ENCODE measurements around the gene ZRANB3.

ZRANB3 gene

GRCh38 chr2:135299658-135300244 is 231.3 kb downstream of the ZRANB3 start:
- no peak for TF ChIP-seq TAF1 (IDR thresholded peaks at IDR 0.05; ENCODE audit: borderline replicate concordance, insufficient read depth, low read length)
- TF ChIP-seq, protein P1, sequence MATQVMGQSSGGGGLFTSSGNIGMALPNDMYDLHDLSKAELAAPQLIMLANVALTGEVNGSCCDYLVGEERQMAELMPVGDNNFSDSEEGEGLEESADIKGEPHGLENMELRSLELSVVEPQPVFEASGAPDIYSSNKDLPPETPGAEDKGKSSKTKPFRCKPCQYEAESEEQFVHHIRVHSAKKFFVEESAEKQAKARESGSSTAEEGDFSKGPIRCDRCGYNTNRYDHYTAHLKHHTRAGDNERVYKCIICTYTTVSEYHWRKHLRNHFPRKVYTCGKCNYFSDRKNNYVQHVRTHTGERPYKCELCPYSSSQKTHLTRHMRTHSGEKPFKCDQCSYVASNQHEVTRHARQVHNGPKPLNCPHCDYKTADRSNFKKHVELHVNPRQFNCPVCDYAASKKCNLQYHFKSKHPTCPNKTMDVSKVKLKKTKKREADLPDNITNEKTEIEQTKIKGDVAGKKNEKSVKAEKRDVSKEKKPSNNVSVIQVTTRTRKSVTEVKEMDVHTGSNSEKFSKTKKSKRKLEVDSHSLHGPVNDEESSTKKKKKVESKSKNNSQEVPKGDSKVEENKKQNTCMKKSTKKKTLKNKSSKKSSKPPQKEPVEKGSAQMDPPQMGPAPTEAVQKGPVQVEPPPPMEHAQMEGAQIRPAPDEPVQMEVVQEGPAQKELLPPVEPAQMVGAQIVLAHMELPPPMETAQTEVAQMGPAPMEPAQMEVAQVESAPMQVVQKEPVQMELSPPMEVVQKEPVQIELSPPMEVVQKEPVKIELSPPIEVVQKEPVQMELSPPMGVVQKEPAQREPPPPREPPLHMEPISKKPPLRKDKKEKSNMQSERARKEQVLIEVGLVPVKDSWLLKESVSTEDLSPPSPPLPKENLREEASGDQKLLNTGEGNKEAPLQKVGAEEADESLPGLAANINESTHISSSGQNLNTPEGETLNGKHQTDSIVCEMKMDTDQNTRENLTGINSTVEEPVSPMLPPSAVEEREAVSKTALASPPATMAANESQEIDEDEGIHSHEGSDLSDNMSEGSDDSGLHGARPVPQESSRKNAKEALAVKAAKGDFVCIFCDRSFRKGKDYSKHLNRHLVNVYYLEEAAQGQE (IDR thresholded peaks at IDR 0.05; ENCODE audit: insufficient read depth in 1 of 2, low read depth in 2 of 2, low read length in 2 of 2) = no peak

DNA sequence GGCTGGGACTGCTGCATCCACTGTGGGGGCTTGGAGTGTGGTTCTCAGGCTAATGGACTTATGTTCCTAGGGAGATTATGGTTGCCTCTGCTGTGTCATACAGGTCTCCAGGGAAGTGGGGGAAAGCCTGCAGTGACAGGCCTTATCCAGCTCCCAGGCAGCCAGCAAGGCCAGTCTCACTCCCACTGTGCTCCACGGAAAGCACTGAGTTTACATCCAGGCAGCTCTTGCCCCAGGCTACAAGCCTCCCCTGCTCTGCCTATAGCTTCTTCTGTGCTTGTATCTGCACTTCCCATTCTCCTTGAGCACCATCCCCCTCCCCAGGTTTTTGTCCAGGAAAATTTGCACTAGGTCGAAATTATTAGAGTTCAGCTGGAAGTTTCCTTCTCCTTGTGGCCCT is 231.9 kb downstream of the ZRANB3 start:
- TF ChIP-seq TAF1 (IDR thresholded peaks at IDR 0.05; ENCODE audit: borderline replicate concordance, insufficient read depth, low read length) (no peak), POLR2AphosphoS5 (IDR thresholded peaks at IDR 0.05; ENCODE audit: low read depth, low read length) (no peak), FOXP2 (optimal IDR thresholded peaks at IDR 0.05; ENCODE audit: borderline replicate concordance, extremely low read depth, extremely low read length, insufficient read depth) (no peak), SIN3A (IDR thresholded peaks at IDR 0.05; ENCODE audit: borderline replicate concordance, insufficient read depth, low read length) (no peak)
- TF ChIP-seq, protein P1 (IDR thresholded peaks at IDR 0.05; ENCODE audit: insufficient read depth in 1 of 2, low read depth in 2 of 2, low read length in 2 of 2) = no peak

- TF ChIP-seq TAF1 (IDR thresholded peaks at IDR 0.05; ENCODE audit: borderline replicate concordance, insufficient read depth, low read length) (no peak), SIN3A (IDR thresholded peaks at IDR 0.05; ENCODE audit: borderline replicate concordance, insufficient read depth, low read length) (no peak), FOXP2 (optimal IDR thresholded peaks at IDR 0.05; ENCODE audit: borderline replicate concordance, extremely low read depth, extremely low read length, insufficient read depth) (no peak), POLR2AphosphoS5 (IDR thresholded peaks at IDR 0.05; ENCODE audit: low read depth, low read length) (no peak)
- TF ChIP-seq, protein P1 (IDR thresholded peaks at IDR 0.05; ENCODE audit: insufficient read depth in 1 of 2, low read depth in 2 of 2, low read length in 2 of 2) = no peak
These were observed 245.6 kb downstream of the ZRANB3 start for GRCh38 chr2:135285391-135285790.

DNA sequence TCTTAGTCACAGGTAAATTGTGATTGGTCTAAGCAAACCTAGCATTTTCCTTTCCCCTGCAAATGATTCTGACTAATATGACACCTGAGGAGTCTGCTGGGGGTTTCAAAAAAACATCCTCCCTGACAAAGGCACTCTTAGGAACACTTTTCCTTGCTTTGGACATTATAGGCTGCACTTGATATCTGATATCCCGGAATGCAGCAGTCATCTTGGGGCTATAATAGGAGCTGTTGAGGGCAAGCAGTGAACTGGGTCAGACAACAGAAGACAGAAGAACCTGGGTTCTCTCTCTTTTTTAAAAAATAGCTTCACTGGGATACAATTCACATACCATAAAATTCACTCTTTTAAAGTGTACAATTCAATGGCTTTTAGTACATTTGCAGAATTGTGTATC is 249.6 kb downstream of the ZRANB3 start:
- TF ChIP-seq POLR2AphosphoS5 (IDR thresholded peaks at IDR 0.05; ENCODE audit: low read depth, low read length) = no peak
- no peak for TF ChIP-seq SIN3A (IDR thresholded peaks at IDR 0.05; ENCODE audit: borderline replicate concordance, insufficient read depth, low read length)
- TF ChIP-seq, protein P1 (IDR thresholded peaks at IDR 0.05; ENCODE audit: insufficient read depth in 1 of 2, low read depth in 2 of 2, low read length in 2 of 2) = no peak
- TF ChIP-seq TAF1 (IDR thresholded peaks at IDR 0.05; ENCODE audit: borderline replicate concordance, insufficient read depth, low read length) = no peak
- no peak for TF ChIP-seq FOXP2 (optimal IDR thresholded peaks at IDR 0.05; ENCODE audit: borderline replicate concordance, extremely low read depth, extremely low read length, insufficient read depth)

- TF ChIP-seq FOXP2 (optimal IDR thresholded peaks at IDR 0.05; ENCODE audit: borderline replicate concordance, extremely low read depth, extremely low read length, insufficient read depth) (no peak), SIN3A (IDR thresholded peaks at IDR 0.05; ENCODE audit: borderline replicate concordance, insufficient read depth, low read length) (no peak), POLR2AphosphoS5 (IDR thresholded peaks at IDR 0.05; ENCODE audit: low read depth, low read length) (no peak)
- TF ChIP-seq, protein P1 (IDR thresholded peaks at IDR 0.05; ENCODE audit: insufficient read depth in 1 of 2, low read depth in 2 of 2, low read length in 2 of 2) = no peak
These were observed 251.8 kb downstream of the ZRANB3 start for GRCh38 chr2:135279209-135279608.

Measured in PFSK-1 (cell line).